Gastroesophageal sphincter (tissue), 3 donors: ENCODE results near the gene CAMSAP1.

Experiments
- EP300 ChIP-seq: sonication (generic); formaldehyde crosslinking; IDR thresholded peaks from one replicate; pipeline ENCODE4 v1.6.1; 2017; ENCODE audit warnings: antibody characterized with exemption, mild to moderate bottlenecking
- POLR2A ChIP-seq, 2 donors: fragments of 450-650 bp; IDR thresholded peaks; one replicate each; pipeline ENCODE4 v1.6.1; 2017; ENCODE audit warnings: antibody characterized with exemption in 2 of 2, mild to moderate bottlenecking in 2 of 2, moderate library complexity in 1 of 2
- POLR2AphosphoS5 ChIP-seq: sonication (generic); formaldehyde crosslinking; IDR thresholded peaks from one replicate; pipeline ENCODE4 v1.6.1; 2017; ENCODE audit warnings: antibody characterized with exemption
- TF ChIP-seq, protein P1 (sequence below), 4 experiments: fragments of 200-600 bp in 2 of 4; fragments of 450-650 bp in 2 of 4; sonication (generic) in 1 of 4; IDR thresholded peaks; one replicate each; pipeline ENCODE4 v1.5.1; 2017 to 2019; ENCODE audit warnings: antibody characterized with exemption in 4 of 4, mild to moderate bottlenecking in 2 of 4, moderate library complexity in 2 of 4

DNA sequence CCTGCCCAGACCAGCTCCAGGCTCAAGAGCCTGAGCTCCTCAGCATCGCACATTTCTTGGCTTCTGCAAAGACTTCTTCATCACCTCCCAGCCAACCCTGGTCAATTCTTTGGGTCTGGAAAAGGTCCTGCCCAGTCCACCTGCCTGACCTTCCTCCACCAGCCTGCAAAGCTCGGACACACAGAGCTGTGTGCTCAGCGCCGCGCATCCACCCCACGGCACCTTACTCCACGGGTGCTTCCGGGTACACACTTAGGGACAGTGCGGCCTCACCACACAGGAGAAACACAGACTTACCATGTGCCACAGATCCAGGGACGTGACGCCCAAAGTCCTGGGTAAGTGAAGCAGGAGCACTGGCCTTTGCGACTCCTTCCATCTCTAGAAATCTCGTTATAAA, 108.1 kb downstream of the CAMSAP1 start:
- TF ChIP-seq EP300 (no peak), POLR2A (IDR thresholded peaks at IDR 0.05) (no peak), POLR2AphosphoS5 (no peak)
- TF ChIP-seq, protein P1, sequence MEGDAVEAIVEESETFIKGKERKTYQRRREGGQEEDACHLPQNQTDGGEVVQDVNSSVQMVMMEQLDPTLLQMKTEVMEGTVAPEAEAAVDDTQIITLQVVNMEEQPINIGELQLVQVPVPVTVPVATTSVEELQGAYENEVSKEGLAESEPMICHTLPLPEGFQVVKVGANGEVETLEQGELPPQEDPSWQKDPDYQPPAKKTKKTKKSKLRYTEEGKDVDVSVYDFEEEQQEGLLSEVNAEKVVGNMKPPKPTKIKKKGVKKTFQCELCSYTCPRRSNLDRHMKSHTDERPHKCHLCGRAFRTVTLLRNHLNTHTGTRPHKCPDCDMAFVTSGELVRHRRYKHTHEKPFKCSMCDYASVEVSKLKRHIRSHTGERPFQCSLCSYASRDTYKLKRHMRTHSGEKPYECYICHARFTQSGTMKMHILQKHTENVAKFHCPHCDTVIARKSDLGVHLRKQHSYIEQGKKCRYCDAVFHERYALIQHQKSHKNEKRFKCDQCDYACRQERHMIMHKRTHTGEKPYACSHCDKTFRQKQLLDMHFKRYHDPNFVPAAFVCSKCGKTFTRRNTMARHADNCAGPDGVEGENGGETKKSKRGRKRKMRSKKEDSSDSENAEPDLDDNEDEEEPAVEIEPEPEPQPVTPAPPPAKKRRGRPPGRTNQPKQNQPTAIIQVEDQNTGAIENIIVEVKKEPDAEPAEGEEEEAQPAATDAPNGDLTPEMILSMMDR (IDR thresholded peaks at IDR 0.05), result no peak
